Liver (tissue), 9 donors: ENCODE measurements around the gene KIAA0513. TPM values are rescaled to one million over a fixed set of nuclear protein-coding genes. Genes with fewer than 3 reads are reported as not detected.

Experiments
- DNase-seq: peaks from one replicate; pipeline ENCODE4 v3.0.0-alpha.2; 2017; ENCODE audit warnings: low spot score
- H3K27ac ChIP-seq, 2 donors: one replicate each; pipeline ENCODE4 v1.7.0; 2013; ENCODE audit warnings: inconsistent platforms in 2 of 2, low read length in 2 of 2, control low read depth in 1 of 2, low read depth in 1 of 2, mild to moderate bottlenecking in 1 of 2
- H3K27me3 ChIP-seq, 4 donors: one replicate each; pipeline versions ENCODE4 v1.6.1 to v1.7.0; 2013; ENCODE audit warnings: low read length in 3 of 4, inconsistent platforms in 1 of 4, mild to moderate bottlenecking in 1 of 4, moderate library complexity in 1 of 4; ENCODE audit not compliant: control insufficient read depth in 4 of 4, insufficient read depth in 4 of 4
- H3K36me3 ChIP-seq, 4 donors: one replicate each; pipeline versions ENCODE4 v1.6.1 to v1.7.0; 2013; ENCODE audit warnings: low read length in 3 of 4, mild to moderate bottlenecking in 3 of 4, low read depth in 1 of 4, moderate library complexity in 1 of 4; ENCODE audit not compliant: control insufficient read depth in 4 of 4, insufficient read depth in 3 of 4
- H3K4me1 ChIP-seq, 4 donors: one replicate each; pipeline versions ENCODE4 v1.6.1 to v1.7.0; 2013; ENCODE audit warnings: low read length in 3 of 4, mild to moderate bottlenecking in 3 of 4, moderate library complexity in 1 of 4; ENCODE audit not compliant: control insufficient read depth in 4 of 4, insufficient read depth in 4 of 4
- H3K4me3 ChIP-seq, 3 donors: one replicate each; pipeline versions ENCODE4 v1.6.1 to v1.7.0; 2013; ENCODE audit warnings: low read length in 3 of 3, control low read depth in 1 of 3, low read depth in 1 of 3, mild to moderate bottlenecking in 1 of 3
- H3K9ac ChIP-seq, 2 donors: one replicate each; pipeline ENCODE4 v1.7.0; 2013; ENCODE audit warnings: low read length in 2 of 2, mild to moderate bottlenecking in 2 of 2, moderate library complexity in 2 of 2, control low read depth in 1 of 2, low read depth in 1 of 2
- H3K9me3 ChIP-seq, 4 donors: one replicate each; pipeline versions ENCODE4 v1.6.1 to v1.7.0; 2013; ENCODE audit warnings: low read length in 3 of 4; ENCODE audit not compliant: control insufficient read depth in 4 of 4
- EGR1 ChIP-seq, 2 donors: IDR thresholded peaks; 2 replicates each; pipeline ENCODE4 v1.6.1; 2016 to 2018; ENCODE audit warnings: antibody characterized with exemption in 2 of 2, low read depth in 2 of 2
- FOXA1 ChIP-seq: IDR thresholded peaks from 2 replicates; pipeline ENCODE4 v1.6.1; 2016; ENCODE audit warnings: antibody characterized with exemption
- FOXA2 ChIP-seq: IDR thresholded peaks from 2 replicates; pipeline ENCODE4 v1.6.1; 2016; ENCODE audit warnings: antibody characterized with exemption
- GABPA ChIP-seq, 2 donors: IDR thresholded peaks in 1 of 2; conservative IDR thresholded peaks in 1 of 2; 2 replicates each; pipeline ENCODE4 v1.6.1; 2016; ENCODE audit warnings: antibody characterized with exemption in 2 of 2, mild to moderate bottlenecking in 1 of 2, moderate library complexity in 1 of 2
- HNF4A ChIP-seq, 2 donors: conservative IDR thresholded peaks; 2 replicates each; pipeline ENCODE4 v1.6.1; 2016; ENCODE audit warnings: antibody characterized with exemption in 2 of 2, mild to moderate bottlenecking in 2 of 2
- HNF4G ChIP-seq: IDR thresholded peaks from 2 replicates; pipeline ENCODE4 v1.6.1; 2016; ENCODE audit warnings: antibody characterized with exemption
- JUND ChIP-seq, 2 donors: IDR thresholded peaks; 2 replicates each; pipeline ENCODE4 v1.6.1; 2016; ENCODE audit warnings: antibody characterized with exemption in 2 of 2
- MAX ChIP-seq: IDR thresholded peaks from 2 replicates; pipeline ENCODE4 v1.6.1; 2016; ENCODE audit warnings: antibody characterized with exemption
- NR2F2 ChIP-seq: IDR thresholded peaks from 2 replicates; pipeline ENCODE4 v1.6.1; 2016; ENCODE audit warnings: antibody characterized with exemption
- RAD21 ChIP-seq, 2 donors: IDR thresholded peaks; 2 replicates each; pipeline ENCODE4 v1.6.1; 2016; ENCODE audit warnings: antibody characterized with exemption in 2 of 2, mild to moderate bottlenecking in 2 of 2
- RXRA ChIP-seq, 2 donors: IDR thresholded peaks; 2 replicates each; pipeline ENCODE4 v1.6.1; 2017 to 2018; ENCODE audit warnings: antibody characterized with exemption in 2 of 2, mild to moderate bottlenecking in 1 of 2
- SP1 ChIP-seq: IDR thresholded peaks from 2 replicates; pipeline ENCODE4 v1.6.1; 2018; ENCODE audit warnings: antibody characterized with exemption, mild to moderate bottlenecking
- TAF1 ChIP-seq: conservative IDR thresholded peaks from 2 replicates; pipeline ENCODE4 v1.6.1; 2016; ENCODE audit warnings: antibody characterized with exemption, mild to moderate bottlenecking
- YY1 ChIP-seq: IDR thresholded peaks from 2 replicates; pipeline ENCODE4 v1.6.1; 2016; ENCODE audit warnings: antibody characterized with exemption, mild to moderate bottlenecking
- WGBS: extraction: QIAGEN DNeasy Blood & Tissue Kit; methylation state at CpG from one replicate; pipeline ENCODE4 v1.1.7; 2013; 5-methylcytosine and 5-hydroxymethylcytosine counted together
- polyA plus RNA-seq, 2 donors: library from polyadenylated mRNA; stranded (reverse) in 1 of 2; unstranded in 1 of 2; fragments of 200-250 nt in 1 of 2; fragments of >200 nt in 1 of 2; fragmentation: Nextera tagmentation in 1 of 2; extraction: Ambion mirVana in 1 of 2; gene quantifications; one replicate each; pipeline versions ENCODE4 v1.2.1 to v1.2.3, GENCODE V29; 2013 to 2015
- total RNA-seq, 2 donors: library from RNA; depleted of rRNA; stranded (reverse); fragments of >200 nt; gene quantifications; one replicate each; pipeline ENCODE4 v1.2.3, GENCODE V29; 2014
- TF ChIP-seq, protein P1 (sequence below): IDR thresholded peaks from 2 replicates; pipeline ENCODE4 v1.6.1; 2016; ENCODE audit warnings: antibody characterized with exemption
- TF ChIP-seq, protein P2 (sequence below): IDR thresholded peaks from 2 replicates; pipeline ENCODE4 v1.6.1; 2016; ENCODE audit warnings: antibody characterized with exemption
- TF ChIP-seq, protein P3 (sequence below): IDR thresholded peaks from 2 replicates; pipeline ENCODE4 v1.6.1; 2016; ENCODE audit warnings: antibody characterized with exemption, mild to moderate bottlenecking
- donor health status: healthy.
- donor health status: healthy.
- donor health status: healthy.
- donor health status: healthy.
- donor health status: healthy.

Gene KIAA0513
- total and polyA plus RNA-seq, 4 donors: 1.5 to 5.9 (median 2.9) TPM

GRCh38 chr16:85133290-85133599 lies 105.7 kb downstream of the KIAA0513 start:
- TF ChIP-seq JUND (IDR thresholded peaks at IDR 0.05) (no peak), HNF4A (conservative IDR thresholded peaks at IDR 0.05) (no peak), RAD21 (IDR thresholded peaks at IDR 0.05) (no peak), MAX (no peak), EGR1 (IDR thresholded peaks at IDR 0.05; ENCODE audit: low read depth in 2 of 2) (no peak), NR2F2 (no peak), FOXA1 (no peak), GABPA (IDR thresholded peaks at IDR 0.05 in 1 of 2, conservative IDR thresholded peaks at IDR 0.05 in 1 of 2) (no peak), TAF1 (no peak), HNF4G (no peak), RXRA (IDR thresholded peaks at IDR 0.05) (no peak), SP1 (no peak), YY1 (no peak), FOXA2 (no peak)
- TF ChIP-seq, protein P1, sequence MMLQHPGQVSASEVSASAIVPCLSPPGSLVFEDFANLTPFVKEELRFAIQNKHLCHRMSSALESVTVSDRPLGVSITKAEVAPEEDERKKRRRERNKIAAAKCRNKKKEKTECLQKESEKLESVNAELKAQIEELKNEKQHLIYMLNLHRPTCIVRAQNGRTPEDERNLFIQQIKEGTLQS: no peak
- TF ChIP-seq, protein P2, sequence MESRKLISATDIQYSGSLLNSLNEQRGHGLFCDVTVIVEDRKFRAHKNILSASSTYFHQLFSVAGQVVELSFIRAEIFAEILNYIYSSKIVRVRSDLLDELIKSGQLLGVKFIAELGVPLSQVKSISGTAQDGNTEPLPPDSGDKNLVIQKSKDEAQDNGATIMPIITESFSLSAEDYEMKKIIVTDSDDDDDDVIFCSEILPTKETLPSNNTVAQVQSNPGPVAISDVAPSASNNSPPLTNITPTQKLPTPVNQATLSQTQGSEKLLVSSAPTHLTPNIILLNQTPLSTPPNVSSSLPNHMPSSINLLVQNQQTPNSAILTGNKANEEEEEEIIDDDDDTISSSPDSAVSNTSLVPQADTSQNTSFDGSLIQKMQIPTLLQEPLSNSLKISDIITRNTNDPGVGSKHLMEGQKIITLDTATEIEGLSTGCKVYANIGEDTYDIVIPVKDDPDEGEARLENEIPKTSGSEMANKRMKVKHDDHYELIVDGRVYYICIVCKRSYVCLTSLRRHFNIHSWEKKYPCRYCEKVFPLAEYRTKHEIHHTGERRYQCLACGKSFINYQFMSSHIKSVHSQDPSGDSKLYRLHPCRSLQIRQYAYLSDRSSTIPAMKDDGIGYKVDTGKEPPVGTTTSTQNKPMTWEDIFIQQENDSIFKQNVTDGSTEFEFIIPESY: no peak
- TF ChIP-seq, protein P3, sequence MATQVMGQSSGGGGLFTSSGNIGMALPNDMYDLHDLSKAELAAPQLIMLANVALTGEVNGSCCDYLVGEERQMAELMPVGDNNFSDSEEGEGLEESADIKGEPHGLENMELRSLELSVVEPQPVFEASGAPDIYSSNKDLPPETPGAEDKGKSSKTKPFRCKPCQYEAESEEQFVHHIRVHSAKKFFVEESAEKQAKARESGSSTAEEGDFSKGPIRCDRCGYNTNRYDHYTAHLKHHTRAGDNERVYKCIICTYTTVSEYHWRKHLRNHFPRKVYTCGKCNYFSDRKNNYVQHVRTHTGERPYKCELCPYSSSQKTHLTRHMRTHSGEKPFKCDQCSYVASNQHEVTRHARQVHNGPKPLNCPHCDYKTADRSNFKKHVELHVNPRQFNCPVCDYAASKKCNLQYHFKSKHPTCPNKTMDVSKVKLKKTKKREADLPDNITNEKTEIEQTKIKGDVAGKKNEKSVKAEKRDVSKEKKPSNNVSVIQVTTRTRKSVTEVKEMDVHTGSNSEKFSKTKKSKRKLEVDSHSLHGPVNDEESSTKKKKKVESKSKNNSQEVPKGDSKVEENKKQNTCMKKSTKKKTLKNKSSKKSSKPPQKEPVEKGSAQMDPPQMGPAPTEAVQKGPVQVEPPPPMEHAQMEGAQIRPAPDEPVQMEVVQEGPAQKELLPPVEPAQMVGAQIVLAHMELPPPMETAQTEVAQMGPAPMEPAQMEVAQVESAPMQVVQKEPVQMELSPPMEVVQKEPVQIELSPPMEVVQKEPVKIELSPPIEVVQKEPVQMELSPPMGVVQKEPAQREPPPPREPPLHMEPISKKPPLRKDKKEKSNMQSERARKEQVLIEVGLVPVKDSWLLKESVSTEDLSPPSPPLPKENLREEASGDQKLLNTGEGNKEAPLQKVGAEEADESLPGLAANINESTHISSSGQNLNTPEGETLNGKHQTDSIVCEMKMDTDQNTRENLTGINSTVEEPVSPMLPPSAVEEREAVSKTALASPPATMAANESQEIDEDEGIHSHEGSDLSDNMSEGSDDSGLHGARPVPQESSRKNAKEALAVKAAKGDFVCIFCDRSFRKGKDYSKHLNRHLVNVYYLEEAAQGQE: no peak
- no peak overlapping the region for H3K4me3 ChIP-seq
- H3K27ac ChIP-seq: no peak overlapping the region
- H3K9ac ChIP-seq: no peak overlapping the region
- 96% methylated on average over 1 of the region's 1 CpG for WGBS
- peaks cover 0 to 18% (median 11%) of the 10 kb centered on the region in 4 donors for H3K4me1 ChIP-seq
- H3K27me3 ChIP-seq: no peaks in the 10 kb centered on the region
- H3K36me3 ChIP-seq: no peaks in the 10 kb centered on the region
- DNase-seq: no peak
- H3K9me3 ChIP-seq: peaks cover 0 to 5% (median 0%) of the 10 kb centered on the region in 4 donors

GRCh38 chr16:85134076-85134788 lies 106.6 kb downstream of the KIAA0513 start:
- Histone ChIP-seq H3K9me3 (peaks cover 0 to 5% (median 0%) of the 10 kb centered on the region in 4 donors), H3K27ac (no peak overlapping the region), H3K4me3 (no peak overlapping the region), H3K36me3 (no peaks in the 10 kb centered on the region), H3K27me3 (no peaks in the 10 kb centered on the region), H3K9ac (no peak overlapping the region), H3K4me1 (peaks cover 0 to 18% (median 11%) of the 10 kb centered on the region in 4 donors)
- WGBS: 92% methylated on average over 19 of the region's 19 CpGs
- no peak for DNase-seq
- TF ChIP-seq GABPA (IDR thresholded peaks at IDR 0.05 in 1 of 2, conservative IDR thresholded peaks at IDR 0.05 in 1 of 2): no peak
- no peak for TF ChIP-seq HNF4A (conservative IDR thresholded peaks at IDR 0.05)
- no peak for TF ChIP-seq SP1
- TF ChIP-seq HNF4G: no peak
- no peak for TF ChIP-seq EGR1 (IDR thresholded peaks at IDR 0.05; ENCODE audit: low read depth in 2 of 2)
- TF ChIP-seq YY1: no peak
- TF ChIP-seq, protein P3: no peak
